ENCODE data around the gene ZNF555.
"Not testable (repeated sequence)": the region's sequence is repeated elsewhere in the genome, so short reads cannot be mapped to it uniquely, and the experiment has no call there.

The ZNF555 gene

DNA sequence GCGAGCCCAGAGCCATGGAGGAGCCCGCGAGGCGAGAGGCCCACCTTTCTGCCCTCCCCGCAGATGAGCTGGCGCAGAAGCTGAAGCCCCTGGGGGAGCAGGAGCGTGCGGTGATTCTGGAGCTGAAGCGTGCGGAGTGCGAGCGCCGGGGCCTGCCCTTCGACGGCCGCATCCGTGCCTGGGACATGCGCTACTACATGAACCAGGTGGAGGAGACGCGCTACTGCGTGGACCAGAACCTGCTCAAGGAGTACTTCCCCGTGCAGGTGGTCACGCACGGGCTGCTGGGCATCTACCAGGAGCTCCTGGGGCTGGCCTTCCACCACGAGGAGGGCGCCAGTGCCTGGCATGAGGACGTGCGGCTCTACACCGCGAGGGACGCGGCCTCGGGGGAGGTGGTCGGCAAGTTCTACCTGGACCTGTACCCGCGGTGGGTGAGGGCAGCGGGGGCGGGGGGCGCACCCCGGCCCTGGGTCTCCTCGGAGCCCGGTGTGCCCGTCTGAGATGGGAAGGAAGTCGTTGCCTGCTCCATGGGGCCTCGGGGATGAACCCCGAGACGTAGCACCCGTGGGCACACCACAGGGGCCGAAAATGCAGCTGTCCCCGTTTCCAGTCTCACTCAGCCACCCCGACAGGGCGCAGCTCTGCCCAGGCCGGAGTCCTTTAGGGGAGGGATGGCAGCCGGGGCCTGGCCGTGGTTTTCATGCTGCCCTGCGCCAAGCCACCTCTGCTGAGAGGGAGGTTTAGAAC, 33.7 kb upstream of the ZNF555 start:
- no peak for DNase-seq (ENCODE audit: low spot score)

DNA sequence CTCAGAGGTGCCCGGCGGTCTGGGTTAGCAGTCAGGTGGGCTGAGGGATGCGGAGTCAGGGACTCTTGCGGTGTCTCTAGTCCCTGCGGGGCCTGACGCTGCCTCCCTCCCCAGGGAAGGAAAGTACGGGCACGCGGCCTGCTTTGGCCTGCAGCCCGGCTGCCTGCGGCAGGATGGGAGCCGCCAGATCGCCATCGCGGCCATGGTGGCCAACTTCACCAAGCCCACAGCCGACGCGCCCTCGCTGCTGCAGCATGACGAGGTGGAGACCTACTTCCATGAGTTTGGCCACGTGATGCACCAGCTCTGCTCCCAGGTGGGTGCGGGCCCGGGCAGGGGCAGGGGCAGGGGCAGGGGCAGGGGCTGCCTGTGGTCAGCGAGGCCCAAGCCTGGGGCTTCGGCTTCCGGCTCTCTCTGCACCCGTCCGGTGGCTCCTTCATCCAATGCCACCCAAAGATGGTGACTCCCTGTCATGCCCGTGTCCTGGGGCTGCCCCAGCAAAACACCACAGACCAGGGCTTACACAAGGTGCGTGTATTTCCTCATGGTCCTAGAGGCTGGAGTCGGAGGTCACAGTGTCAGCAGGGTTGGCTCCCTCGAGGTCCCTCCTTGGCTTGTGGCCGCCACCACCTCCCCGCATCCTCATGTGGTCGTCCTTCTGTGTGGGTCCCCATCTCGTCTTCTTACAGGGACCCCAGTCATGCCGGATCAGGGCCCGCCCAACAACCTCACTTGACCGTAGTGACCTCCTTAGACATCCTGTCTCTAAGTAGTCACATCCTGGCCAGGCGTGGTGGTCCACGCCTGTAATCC, 32.9 kb upstream of the ZNF555 start:
- no peak for DNase-seq (ENCODE audit: low spot score)

DNA sequence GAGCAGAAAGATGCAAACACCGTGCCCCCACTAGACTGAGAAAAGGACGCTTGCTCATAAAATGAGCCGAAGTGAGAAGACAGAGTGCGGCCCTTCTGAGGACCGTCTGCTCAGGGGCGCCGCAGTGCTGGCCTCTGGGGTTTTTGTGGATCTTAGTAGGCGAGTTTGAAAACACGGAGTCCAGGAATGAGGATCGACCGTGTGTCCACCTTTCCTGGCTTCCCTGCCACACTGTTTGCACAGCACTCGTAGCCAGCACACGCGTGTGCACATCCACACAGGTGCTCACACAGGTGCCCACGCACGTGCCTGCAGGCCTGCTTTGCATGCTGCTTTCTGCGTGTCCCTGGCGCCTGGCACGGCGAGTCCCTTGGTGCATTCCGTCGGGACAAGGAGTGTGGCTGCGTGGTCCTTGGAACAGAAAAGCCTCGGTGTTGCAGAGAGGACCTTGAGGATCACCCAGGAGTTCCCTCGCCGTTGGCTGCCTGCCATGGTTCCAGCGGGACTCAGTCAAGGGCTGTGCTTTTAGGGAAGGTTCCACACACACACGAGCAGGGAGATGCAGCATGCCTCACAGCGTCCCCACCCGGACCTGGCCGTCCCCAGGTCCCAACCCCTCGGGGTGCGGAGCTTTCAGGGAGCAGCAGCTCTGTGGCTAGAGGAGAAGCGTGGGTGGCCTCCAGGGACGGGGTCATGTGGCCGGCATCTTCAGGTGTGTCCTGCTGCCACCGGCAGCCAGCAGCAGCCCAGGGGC, 31.7 kb upstream of the ZNF555 start:
- no peak for DNase-seq (ENCODE audit: low spot score)

DNA sequence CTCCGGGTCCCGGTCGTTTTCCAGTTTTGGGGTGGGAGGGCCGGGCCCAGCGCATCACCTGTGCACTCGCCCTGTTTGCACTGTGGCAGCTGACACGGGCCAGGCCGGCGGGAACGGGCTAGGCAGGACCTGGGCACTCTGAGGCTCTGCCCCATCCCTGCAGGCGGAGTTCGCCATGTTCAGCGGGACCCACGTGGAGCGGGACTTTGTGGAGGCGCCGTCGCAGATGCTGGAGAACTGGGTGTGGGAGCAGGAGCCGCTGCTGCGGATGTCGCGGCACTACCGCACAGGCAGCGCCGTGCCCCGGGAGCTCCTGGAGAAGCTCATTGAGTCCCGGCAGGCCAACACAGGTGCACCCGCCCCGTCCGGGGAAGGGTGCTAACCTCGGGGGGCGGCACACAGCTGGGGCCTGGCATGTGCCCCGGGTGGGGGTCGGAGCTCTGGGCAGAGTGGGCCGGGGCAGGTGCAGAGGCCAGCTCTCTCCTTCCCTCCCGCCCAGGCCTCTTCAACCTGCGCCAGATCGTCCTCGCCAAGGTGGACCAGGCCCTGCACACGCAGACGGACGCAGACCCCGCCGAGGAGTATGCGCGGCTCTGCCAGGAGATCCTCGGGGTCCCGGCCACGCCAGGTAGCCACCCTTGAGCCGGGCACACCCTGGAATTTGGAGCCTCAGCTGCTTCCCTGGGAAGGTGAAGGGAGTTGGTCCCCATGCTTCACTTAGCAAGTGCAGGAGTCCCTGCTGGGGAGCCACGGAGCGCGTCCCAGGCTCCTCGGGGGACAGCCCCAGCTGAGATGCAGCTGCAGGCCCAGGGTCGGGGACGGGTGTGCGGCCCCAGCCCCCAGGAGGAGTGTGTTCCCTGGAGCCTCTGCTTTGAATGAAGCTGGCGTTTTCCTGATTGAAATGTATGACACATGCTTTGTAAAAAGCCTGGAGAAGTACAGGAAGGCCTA, 30.9 kb upstream of the ZNF555 start:
- no peak for DNase-seq (ENCODE audit: low spot score)

DNA sequence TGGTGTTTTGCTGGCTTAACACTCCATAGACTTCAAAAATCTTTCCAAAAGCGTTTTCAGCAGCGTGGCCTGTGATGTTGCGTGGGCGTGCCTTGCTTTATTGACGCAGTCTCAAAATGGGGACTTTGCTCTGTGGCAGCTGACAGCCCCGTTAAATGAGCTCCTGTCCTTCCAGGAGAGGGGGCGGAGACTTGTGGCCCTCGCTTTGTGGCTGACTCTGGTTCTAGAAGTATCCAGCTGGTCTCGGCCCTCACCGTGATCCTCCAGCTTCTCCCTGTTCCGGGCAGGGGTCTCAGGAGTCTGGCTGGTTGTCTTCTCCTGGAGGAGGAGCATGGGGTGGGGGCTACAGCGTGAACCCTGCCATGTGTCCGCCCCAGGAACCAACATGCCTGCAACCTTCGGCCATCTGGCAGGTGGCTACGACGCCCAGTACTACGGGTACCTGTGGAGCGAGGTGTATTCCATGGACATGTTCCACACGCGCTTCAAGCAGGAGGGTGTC, 30.0 kb upstream of the ZNF555 start:
- no peak for DNase-seq (ENCODE audit: low spot score)

DNA sequence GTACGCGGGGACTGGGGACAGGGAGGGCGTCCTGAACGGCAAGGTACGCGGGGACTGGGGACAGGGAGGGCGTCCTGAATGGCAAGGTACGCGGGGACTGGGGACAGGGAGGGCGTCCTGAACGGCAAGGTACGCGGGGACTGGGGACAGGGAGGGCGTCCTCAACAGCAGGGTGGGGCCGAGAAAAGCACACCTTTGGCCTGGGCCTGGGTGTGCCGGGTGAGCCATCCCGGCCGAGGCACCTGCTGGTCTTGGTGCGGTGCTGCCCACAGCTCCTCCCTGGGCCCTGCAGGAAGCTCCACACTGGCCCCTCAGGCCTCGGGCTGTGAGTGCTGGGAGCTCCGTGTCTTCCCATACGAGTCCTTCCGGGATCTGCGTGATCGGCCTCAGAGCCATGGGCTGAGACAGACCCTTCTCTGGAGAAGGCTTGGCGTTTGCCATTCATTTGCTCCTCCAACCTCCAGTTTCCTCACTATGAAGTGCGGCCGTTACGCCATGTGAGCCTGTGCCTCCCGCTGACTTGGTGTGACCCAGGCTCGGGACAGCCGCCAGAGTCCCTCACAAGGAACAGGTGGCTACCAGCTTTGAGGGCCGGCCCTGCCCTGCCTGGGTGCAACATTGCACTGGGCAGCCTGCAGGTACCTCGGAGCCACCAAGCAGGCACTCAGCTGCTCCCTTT, 29.4 kb upstream of the ZNF555 start:
- no peak for DNase-seq (ENCODE audit: low spot score)

DNA sequence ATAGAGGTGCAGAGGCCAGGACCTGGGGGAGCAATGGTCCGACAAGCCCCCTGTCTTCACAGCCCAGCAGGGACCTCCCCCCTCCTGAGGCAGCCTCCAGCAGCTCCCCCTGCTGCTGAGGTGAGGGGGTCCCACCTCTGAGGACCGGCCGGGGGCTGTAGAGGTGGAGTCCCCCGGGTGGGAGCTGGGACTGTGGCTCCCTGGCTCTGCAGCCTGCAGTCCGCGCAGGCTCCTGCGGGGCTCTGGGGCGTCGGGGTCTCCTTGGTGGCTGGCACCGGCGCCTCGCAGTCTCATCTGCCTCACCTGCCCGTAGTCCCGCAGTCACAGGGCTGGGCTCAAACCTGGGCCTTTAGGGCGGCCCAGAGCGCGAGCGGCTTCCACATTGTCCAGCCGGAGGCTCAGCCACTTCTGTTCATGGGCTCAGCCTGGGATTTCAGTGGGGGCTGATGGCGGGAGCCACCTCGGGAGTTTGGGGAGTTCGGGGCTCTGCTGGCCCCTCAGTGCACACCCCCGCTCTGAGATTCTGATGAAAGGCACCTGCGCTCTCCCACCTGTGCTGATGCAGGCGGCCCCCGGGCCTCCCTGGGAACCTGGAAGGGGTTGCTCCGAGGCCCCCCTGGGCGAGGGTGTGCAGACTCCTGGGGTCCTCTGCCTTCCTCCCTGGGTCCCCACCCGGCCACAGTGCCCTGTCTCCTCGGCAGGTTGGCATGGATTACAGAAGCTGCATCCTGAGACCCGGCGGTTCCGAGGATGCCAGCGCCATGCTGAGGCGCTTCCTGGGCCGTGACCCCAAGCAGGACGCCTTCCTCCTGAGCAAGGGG, 28.7 kb upstream of the ZNF555 start:
- DNase-seq (ENCODE audit: low spot score): no peak

DNA sequence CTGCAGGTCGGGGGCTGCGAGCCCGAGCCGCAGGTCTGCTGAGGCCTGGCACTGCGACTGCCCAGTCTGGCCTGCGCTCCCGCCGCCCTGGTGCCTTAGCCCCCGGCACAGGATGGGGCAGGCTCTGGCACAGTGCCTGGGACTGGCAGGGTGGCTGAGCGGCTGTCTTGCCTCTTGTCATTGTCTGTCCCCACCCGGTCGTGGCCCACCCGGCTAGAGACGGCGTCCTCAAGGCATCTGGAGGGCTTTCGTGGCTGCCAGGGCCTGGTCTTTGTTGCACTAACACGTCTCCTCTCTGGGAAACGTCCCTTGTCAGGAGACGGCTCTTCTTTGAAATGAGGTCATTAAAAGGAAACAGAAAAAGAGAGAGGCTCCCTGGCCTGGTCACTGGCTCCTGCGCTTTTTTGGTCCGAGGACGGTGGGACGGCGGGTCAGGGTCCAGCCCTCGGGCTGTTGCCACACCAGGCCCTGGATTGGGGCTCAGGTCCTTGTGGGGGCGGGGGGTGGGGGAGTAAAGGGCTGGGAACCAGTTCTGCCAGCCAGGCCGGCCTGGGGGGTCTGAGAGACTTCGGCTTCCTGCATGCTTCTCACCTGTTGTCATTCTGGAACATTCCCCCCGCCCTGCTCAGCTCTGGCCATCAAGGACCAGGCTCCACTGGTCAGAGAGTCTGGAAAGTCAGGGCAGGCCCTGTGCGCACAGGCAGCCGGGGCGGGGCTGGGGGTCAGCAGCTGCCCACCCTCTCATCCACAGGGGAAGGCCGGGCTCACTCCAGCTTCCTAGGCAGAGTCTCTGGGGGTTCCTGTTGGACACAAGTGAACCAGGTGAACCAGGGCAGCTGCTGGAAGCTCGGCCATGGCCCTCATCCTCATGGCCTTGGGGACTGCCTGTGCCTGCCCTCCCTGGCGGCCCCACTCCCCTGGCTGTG, 27.8 kb upstream of the ZNF555 start:
- DNase-seq (ENCODE audit: low spot score): no peak

DNA sequence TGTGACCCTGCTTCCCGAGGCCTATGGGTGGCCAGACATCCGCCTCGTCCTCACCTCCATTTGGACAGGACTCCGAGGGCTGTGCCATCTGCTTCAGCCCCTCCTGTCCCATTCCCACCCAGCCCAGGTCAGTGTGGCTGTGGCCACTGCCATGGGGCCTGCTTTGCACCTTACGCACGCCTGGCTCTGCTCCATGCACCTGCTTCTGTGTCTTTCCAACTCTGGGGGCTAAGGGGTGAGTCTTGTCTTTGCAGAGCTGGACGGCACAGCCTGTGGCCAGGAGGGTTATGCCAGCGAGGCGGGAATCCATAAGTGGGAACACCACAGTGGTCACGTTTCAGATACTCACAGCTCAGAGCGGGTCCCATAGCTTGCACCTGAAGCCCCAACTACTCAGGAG, 26.8 kb upstream of the ZNF555 start:
- no peak for DNase-seq (ENCODE audit: low spot score)

DNA sequence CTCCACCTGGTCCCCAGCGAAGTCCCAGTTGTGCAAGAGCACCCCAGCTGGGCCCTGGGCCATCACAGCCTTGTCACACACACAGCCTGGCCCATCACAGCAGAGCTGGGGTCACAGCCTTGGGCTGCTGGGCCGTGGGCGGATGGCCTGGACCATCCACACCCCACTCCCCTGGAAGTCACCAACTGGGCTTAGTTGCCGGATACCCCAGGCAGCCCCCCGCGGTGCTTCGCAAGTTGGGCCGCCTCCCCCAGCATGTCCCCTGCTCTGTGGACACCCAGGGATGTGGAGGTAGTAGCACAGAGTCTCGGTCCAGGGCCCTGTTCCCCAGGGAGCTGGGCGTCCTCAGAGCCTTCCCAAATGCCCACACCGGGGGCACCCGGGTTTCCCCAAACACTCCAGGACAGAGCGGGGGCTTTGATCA, 26.1 kb upstream of the ZNF555 start:
- DNase-seq (ENCODE audit: low spot score): no peak

DNA sequence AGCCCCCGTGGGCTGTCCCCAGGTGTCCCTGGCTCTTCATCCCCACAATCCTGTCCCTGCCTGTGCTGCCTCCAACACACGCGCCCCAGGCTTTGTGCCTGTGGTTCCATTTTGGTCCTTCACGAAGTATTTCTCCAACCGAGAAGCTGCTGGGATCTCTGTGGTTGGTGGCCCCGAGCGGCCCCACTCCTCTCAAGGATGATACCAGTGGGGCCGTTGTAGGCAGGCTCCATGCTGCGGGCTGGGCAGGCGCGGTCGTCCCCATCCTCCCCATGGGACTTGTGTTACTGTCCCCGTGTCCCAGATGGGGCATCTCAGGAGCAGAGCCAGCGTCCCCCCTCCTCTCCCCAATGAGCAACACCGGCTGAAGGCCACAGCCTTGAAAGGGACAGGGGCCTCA, 25.4 kb upstream of the ZNF555 start:
- DNase-seq (ENCODE audit: low spot score): no peak

DNA sequence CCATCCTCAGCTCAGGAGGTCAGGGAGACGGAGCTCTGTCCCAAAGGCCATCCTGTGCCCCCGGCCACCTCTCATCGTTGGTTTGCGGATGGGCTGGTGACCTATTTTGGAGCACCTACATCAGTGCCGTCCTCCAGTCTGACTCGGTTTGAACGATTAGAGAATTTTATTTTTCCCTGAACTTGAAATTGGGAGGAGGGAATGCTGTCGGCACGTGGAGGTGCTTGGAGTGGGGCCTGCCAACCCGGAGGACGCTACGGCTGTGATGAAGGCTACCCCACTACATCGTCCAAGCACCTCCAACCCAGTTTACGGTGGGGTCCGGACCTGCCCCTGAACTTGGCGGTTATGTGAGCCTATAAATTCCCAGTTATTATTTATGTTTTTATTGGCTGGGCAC, 24.6 kb upstream of the ZNF555 start:
- DNase-seq (ENCODE audit: low spot score): no peak

DNA sequence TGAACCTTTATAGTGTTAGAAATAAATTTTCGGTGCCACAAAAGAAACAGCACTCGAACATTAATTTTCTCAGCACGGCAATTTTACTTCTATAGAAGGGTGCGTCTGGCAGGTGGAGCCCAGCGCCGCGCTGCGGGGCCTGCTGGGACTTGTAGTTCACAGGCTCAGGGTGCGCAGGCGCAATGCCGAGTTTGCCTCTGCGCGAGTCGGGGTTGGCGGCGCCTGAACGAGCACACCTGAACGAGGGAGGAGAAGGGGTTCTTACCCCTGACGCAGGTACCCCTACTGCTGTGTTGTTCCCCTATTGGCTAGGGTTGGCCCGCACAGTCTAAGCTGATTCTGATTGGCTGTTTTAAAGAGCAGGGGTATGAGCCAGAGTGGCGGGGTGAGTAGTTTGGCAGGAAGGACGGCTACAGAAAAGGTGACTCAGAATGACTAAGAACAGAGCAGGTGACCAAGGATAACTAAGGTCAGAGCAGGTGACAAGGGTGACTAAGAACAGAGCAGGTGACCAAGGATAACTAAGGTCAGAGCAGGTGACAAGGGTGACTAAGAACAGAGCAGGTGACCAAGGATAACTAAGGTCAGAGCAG, 23.9 kb upstream of the ZNF555 start:
- not testable (repeated sequence) for DNase-seq (ENCODE audit: low spot score)

DNA sequence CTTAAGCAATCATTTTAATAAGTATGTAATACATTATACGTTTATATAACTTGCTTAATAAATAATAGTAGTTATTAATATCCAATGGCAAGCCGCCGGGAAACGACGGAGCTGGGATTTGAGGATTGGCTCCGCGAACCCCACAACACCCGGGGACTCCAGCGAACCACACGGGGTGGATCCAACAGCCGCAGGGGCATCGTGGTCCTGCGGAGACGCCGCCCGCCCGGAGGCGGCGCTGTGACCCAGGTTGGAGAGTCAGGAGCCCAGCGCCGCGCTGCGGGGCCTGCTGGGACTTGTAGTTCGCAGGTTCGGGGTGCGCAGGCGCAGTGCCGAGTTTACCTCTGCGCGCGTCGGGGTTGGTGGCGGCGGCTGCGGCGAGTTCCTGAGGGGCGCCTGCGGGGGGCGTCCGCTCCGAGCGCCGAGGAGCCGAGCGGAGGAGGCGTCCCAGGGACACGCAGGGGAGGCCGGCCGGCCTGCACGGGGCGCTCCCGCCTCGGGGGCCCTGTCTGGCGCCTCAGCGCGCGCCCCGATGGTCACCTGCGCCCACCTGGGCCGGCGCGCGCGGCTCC, 21.6 kb upstream of the ZNF555 start, which contains the start of gene ZNF554:
TSS of gene ZNF554 (plus strand) at position 329 of the 572 bp plus-strand sequence. CDS start at position 533, 204 bp downstream.
- peak; percentile 98 for DNase-seq (ENCODE audit: low spot score)

DNA sequence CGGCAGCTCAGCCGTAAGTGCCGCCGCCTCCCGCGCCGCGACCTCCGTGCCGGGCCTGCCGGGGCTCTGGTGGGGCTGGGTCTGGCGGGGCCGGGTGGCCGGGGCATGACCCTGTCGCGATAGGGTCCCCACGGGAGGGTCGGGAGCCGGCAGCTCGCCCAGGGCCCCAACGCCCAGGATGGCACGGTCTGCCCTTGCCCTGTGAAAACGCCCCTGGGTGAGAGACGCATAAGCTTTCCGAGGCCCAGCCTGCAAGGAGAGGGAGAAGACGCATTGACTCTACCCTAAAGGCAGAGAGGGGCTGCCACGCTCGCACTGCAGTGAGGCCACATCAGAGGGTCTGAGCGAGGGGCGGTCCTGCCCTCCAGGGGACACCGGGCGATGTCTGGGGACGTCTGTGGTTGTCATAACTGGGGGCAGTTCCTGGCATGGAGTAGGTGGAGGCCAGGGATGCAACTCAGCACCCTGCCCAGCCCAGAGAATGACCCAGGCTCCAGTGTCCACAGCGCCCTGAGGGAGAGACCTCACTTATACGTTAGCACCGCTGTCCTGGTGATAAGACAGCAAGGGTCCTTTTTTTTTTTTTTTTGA, 21.1 kb upstream of the ZNF555 start:
- no peak for DNase-seq (ENCODE audit: low spot score)

DNA sequence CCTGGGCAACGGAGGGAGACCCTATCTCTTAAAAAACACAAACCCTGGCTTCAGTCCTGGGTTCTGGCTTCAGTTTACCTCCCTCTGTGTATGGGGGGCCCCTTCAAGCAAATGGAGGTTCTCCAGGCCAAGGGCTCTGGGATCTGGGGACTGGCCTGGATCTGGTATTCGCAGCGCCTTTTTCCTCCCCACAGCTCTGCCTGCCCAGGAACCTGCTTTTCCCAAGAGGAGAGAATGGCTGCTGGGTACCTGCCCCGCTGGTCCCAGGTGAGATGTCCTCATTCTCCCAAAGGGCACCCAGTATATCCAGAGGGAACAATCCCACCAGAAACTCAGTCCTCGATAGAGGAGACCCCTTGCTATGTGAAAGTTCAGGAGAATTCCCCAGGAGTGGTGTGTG, 18.4 kb upstream of the ZNF555 start:
- no peak for DNase-seq (ENCODE audit: low spot score)

DNA sequence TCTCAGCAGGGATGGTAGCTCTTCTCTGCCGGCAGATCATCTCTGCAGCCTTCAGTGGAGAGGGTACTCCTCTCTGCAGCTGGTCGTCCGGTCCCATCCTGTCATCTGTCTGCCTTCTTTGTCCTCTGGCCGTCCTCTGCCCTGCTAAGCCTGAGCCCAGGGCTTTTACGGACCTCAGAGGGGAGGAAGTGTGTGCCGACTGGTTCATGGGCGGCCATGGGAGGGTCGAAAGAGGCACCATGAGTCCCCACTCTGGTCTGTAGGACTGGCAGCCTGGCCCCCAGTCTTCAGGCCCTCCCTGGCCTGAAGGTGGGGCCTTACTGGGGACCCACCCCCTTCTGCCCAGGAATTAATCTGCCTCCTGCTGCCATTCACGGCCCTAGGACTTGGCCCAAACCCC, 17.6 kb upstream of the ZNF555 start:
- DNase-seq (ENCODE audit: low spot score): no peak

DNA sequence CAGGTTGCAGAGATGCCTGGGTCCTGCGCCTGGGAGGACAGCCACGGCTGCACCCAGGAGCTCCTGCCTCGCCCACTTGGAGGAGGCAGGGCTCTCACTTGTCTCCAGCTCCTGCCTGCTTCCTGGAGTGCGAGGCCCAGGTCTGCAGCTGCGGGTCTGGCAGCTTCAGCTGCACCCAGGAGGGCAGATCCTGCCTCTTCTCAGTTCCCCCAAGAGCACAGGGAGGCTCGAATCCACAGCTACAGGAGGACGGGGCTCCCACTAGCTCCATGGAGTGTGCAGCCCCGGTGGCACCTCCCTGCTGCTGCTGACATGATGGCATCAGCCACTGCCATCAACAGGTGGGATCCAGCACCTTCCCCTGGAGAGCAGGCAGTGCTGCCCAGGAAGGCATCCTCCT, 17.1 kb upstream of the ZNF555 start:
- DNase-seq (ENCODE audit: low spot score): no peak
